H7 (cell line): ENCODE measurements around the gene SH3YL1. TPM values are rescaled to one million over a fixed set of nuclear protein-coding genes. Genes with fewer than 3 reads are reported as not detected.

Experiments
- DNase-seq: peaks from one replicate; pipeline ENCODE4 v3.0.0; 2012
- H3K27me3 ChIP-seq: 2 replicates; pipeline ENCODE4 v1.6.0; 2011; ENCODE audit warnings: mild to moderate bottlenecking, low read length; ENCODE audit not compliant: control insufficient read depth, insufficient read depth
- H3K36me3 ChIP-seq: replicated peaks from 2 replicates; pipeline ENCODE4 v1.5.1; 2011; ENCODE audit warnings: low read length; ENCODE audit not compliant: control insufficient read depth, insufficient read depth
- H3K4me3 ChIP-seq: 2 replicates; pipeline ENCODE4 v1.5.1; 2011; ENCODE audit warnings: low read depth, mild to moderate bottlenecking, control low read depth, low read length, moderate library complexity; ENCODE audit not compliant: insufficient read depth
- total RNA-seq: library from RNA; depleted of rRNA; stranded (reverse); fragments of >200 nt; shearing (Covaris generic); gene quantifications from 2 replicates; pipeline ENCODE4 v1.2.3, GENCODE V29; 2014

Gene SH3YL1
- total RNA-seq, 1 experiment from 2014 or later = 15.4 TPM

DNA sequence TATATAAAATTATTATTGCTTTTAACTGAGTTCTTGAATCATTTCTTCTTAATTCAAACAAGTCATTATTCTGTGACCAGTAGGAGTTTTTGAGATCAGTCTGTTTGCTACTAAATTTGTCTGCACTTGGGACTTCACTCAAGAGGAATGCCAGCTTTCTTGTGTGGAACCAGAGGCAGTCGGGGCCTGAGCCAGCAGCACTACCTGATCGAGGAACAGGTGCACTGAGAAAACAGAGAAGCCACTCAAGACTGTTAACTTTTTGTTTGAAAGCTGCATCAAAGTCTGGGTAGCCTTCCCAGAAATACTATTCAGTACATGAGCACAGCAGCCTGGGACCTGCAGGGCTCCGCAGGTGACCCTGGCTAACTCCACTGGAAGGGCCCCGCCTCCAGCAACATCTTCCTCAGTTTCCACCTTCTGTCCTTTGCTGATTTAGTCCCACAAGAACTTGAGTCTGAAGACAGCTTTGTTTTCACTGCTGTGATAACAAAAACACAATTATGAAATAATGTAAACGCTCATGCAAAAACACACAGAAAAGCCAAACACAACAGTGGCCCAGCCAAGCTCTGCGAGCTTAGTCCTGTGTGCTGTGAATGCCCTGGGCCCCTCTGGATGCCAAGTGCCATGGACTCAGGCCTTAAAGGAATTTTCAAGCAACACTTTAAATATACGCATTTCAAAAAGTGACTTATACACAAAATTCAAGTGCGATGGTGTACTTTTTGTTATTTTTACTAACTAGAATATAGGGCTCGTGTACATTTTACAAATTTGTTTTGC, 62.0 kb downstream of the SH3YL1 start:
- H3K36me3 ChIP-seq = no peaks in the 10 kb centered on the region
- no peaks in the 10 kb centered on the region for H3K27me3 ChIP-seq
- H3K4me3 ChIP-seq = no peak overlapping the region
- DNase-seq = no peak

DNA sequence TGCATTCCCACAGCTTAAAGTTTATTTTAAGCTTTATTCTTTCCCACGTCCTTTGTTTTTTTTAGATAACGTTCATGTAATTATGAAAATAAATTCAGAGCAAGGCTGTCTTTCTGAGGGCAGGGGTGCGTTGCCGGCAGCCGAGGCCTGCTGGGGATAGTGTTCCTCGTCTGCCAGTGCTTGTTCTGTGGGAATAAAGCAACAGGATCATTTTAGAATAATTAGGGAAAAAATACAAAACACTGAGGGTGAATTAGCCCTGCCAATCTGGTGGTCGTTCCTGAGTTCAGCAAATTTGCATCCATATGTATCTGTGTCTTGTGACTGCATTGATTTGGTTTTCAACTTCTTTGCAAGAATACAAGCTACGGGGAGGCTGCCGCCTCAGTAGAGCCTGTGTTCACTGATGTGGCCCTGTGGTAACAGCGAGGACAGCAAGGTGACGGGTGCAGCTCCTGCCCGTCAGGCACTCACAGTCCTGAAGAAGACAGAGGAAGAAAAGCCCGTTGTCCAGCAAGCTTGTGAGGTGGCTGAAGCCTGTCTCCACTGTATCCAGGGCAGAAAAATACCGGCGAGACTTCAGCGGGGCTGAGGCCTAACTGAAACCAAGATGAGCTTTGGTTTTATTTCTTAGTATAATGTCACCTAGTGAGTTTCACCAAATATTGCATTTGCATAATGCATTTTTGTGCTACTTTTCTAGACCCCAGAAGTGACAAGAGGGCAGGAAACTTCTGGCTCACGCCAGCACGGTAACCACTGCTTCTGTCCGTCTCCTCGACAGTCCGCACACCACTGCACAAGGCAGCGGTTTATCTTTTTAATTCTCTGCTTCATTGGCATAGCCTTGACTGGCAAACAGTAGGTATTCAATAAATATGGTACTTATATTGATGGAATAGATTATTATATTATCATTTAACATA, 64.5 kb downstream of the SH3YL1 start:
- Histone ChIP-seq H3K27me3 (no peaks in the 10 kb centered on the region), H3K4me3 (no peak overlapping the region), H3K36me3 (no peaks in the 10 kb centered on the region)
- DNase-seq = no peak

DNA sequence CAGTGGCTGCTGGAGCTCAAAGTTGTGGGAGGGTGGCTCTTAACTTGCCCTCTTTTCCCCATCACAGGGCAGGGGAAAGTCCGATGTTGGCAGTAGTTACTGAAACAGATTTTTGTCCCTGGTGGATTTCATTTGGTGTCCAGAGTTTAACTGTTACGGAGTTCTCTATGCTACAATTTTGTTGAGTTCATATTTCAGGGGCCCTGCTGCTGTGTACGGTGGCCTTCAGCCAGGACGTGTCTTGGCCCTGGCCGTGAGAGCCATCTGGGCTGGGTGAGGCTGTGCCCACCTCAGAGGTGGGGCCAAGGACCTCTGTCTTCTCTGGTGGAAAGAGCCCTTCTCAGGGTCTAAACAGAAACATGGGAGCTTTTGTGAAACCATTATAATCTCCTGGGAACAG, 67.4 kb downstream of the SH3YL1 start:
- no peak overlapping the region for H3K4me3 ChIP-seq
- no peaks in the 10 kb centered on the region for H3K36me3 ChIP-seq
- DNase-seq = no peak
- H3K27me3 ChIP-seq = no peaks in the 10 kb centered on the region

DNA sequence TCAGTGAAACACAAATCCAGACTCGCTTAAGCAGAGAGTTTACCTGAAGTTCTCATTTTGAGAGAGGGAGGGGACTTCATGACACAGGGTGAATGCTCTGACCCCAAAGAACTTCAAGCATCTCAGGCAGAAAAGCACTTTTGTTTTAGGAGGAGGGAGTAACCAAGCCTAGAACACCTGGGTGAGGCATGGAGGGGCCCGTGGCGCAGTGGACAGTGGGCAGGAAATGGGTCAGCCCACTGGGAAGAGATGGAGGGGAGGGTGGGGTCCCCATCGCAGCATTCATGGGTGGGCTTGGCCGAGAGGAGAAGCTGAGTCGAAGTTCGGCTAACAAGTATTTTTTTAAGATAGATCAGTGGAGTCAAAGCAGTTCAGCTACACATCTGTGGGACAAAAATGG, 67.9 kb downstream of the SH3YL1 start:
- H3K27me3 ChIP-seq = no peaks in the 10 kb centered on the region
- H3K36me3 ChIP-seq = no peaks in the 10 kb centered on the region
- no peak overlapping the region for H3K4me3 ChIP-seq
- no peak for DNase-seq

DNA sequence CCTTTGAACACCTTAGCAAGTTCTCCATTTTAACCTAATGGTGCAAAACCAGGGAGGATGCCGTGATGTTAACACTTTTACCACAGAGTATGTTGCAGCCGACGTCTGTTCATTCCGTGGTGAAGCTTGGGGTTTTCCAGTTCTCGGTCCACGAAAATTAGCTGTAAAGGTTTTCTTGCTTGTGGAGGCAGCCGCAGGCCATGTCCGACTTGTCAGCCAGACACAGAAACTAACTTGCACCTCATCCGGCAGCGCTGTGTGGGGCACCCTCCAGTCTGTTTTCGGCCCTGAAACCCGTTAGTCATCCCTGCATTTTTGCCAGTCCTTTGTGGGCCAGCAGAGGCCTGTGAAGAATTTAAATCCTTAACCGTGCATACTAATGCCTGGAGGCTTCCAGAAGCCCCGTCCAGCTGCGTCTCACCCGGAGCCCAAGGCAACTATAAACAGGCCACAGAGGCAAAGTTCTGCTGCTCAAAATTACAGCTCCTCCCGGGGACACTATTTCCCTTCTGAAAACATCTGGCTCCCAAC, 70.6 kb downstream of the SH3YL1 start:
- no peak overlapping the region for H3K4me3 ChIP-seq
- no peaks in the 10 kb centered on the region for H3K27me3 ChIP-seq
- DNase-seq = no peak
- no peaks in the 10 kb centered on the region for H3K36me3 ChIP-seq

DNA sequence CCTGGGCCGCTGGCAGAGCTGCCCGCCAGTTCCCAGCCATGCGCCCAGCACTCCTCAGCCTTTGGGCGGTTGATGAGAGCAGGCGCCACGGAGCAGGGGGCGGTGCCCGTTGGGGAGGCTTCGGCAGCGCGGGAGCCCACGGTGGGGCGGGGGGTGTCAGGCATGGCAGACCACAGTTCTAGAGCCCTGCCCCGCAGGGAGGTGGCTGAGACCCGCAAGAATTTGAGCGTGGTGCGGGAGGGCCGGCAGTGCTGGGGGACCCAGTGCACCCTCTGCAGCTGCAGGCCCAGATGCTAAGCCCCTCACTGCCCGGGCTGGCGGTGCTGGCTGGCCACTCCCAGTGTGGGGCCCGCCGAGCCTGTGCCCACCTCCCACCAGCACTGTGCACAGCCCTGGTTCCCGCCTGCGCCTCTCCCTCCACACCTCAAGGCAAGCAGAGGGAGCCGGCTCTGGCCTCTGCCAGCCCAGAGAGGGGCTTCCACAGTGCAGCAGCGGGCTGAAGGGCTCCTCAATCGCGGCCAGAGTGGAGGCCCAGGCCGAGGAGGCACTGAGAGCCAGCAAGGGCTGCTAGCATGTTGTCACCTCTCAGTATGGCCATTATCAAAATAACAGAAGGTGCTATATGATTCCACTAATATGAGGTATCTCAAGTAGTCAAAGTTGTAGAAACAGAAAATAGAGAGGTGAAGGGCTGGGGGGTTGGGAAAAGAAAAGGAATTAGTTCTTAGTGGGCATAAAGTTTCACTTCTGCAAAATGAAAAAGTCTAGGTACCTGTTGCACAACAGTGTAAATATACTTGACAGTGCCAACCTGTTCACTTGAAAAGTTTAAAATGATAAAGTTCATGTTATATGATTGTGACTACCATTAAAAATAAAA, 72.3 kb downstream of the SH3YL1 start:
- no peak for DNase-seq
- Histone ChIP-seq H3K27me3 (no peaks in the 10 kb centered on the region), H3K4me3 (no peak overlapping the region), H3K36me3 (no peaks in the 10 kb centered on the region)

DNA sequence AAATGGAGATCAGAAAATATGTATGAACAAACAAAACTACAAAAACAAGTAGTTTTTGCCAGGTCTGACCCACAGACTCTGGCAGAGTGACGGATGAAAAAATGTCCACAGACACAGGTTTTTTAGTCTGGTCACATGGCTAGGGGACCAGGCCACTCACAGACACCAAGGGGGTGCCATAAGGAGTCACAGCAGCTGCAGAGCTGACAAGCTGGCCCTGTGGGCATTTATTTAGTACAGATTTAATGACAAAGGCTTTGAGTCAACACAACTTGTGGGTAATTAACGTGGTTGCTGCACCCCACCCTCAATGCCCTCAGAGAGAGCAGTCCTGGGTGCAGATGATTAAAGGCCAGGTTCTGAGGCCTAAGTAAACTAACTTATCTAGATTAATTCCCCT, 76.0 kb downstream of the SH3YL1 start:
- Histone ChIP-seq H3K27me3 (no peaks in the 10 kb centered on the region), H3K4me3 (no peak overlapping the region), H3K36me3 (no peaks in the 10 kb centered on the region)
- DNase-seq = no peak

DNA sequence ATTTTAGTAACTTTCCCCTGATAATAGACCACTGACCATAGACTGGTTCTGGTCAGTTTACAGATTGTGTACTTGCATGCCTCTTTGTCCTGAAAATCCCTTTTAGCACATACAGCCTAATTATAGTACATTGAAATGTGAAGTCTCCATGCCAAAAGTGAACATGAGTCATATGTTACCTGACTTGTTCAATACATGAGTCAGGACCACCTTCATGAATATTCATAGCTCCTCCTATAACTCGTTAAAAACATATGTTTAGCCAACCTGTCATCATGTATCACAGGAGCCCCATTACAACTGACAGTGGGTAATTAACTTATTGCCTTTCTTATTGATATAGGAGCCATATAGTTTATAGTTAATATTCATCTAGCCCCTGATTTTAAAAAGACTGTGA, 78.6 kb downstream of the SH3YL1 start:
- no peak overlapping the region for H3K4me3 ChIP-seq
- DNase-seq = no peak

DNA sequence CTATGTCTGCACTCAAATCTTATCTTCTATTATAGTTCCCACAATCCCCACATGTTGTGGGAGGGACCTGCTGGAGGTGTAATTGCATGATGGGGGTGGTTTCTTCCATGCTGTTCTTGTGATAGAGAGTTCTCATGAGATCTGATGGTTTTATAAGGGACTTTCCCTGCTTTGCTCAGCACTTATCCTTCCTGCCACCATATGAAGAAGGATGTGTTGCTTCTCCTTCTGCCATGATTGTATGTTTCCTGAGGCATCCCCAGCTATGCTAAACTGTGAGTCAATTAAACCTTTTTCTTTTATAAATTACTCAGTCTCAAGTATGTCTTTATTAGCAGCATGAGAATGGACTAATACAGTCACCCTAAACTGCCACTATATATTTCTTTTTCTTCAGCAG, 79.1 kb downstream of the SH3YL1 start:
- Histone ChIP-seq H3K36me3 (no peaks in the 10 kb centered on the region), H3K4me3 (no peak overlapping the region), H3K27me3 (no peaks in the 10 kb centered on the region)
- DNase-seq = no peak

More for the DNA sequence above, 78.6 kb downstream of the SH3YL1 start:
- no peaks in the 10 kb centered on the region for H3K36me3 ChIP-seq
- no peaks in the 10 kb centered on the region for H3K27me3 ChIP-seq

DNA sequence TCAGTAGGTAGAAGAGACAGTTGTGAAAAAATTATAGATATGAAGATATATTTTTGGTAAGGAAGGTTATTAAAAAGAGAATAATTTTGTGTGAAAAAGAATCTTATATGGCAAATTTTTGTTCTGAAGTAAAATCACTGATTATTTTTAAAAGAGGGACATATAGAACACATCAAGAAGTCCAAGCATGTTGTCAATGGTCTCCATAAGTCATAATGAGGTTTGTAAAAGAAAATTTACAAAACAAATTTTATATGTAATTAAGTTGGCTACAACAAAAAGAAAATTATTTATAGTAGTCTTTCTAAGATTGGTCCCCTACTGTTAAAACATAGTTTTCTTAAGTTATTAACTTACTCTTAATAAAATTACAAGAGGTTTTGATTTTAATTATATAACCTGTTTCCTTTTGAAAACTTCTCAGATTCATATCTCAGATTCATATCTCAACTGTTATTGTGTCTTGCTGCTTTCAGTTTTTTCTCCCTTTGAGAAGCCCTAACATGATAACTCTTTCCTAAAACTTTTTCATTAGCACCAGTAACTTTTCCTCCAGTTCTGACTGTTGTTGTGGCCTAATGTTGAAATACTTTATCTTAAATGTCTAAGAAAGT, 81.2 kb downstream of the SH3YL1 start:
- Histone ChIP-seq H3K4me3 (no peak overlapping the region), H3K36me3 (no peaks in the 10 kb centered on the region), H3K27me3 (no peaks in the 10 kb centered on the region)
- no peak for DNase-seq

DNA sequence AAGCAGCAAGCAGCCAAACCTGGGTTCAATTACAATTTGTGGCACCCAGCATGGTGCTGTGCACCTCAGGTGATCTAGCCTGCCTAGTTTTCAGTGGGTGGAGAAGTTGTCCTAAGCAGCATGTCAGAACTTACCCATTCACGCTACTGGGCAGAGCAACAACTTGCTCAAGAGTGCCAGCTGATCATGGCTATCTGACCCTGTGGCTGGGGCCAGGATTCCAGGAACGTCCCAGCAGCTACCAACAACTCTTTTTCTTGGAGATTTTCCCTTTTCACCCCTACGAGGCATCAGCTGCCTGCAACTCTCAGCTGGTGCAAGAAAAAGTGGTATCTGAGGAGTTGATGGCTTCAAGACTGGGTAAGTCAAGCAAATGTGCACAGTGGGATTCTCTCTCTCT, 83.5 kb downstream of the SH3YL1 start:
- DNase-seq = no peak
- H3K27me3 ChIP-seq = no peaks in the 10 kb centered on the region
- H3K4me3 ChIP-seq = no peak overlapping the region
- no peaks in the 10 kb centered on the region for H3K36me3 ChIP-seq

DNA sequence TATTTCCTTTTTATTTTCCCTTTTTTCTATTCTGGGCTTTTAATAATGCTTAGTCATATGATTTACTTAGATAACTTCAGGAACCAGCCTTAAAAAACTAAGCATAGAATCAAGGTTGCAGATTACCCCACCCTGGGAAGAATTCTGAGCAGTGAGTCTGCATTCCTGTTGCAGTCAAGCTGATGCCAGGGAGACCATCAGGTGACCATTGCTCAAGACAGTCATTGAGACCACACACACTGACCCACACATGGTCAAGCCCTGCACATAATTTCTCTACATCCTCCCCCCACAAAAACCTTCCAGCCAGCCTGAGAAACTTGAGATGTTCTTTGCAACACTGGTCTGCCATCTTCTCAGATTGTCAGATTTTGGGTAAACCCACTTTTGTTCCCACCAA, 83.9 kb downstream of the SH3YL1 start:
- H3K4me3 ChIP-seq = no peak overlapping the region
- no peak for DNase-seq
- H3K27me3 ChIP-seq = no peaks in the 10 kb centered on the region
- no peaks in the 10 kb centered on the region for H3K36me3 ChIP-seq

DNA sequence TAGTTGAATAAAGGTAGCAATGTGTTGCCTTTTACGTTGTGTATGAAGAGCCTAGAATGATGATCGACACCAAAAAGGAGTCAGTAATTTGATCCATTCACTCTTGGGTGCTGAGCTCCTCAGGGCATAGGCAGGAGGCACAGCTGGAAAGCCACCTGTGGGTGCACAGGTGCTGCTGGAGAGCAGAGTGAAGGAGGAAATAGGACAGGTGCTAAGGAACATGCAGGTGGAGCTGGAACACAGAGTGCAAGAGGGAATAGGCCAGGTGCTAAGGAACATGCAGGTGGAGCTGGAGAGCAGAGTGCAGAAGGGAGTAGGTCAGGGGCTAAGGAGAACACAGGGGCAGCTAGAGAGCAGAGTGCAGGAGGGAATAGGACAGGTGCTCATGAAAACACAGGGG, 86.1 kb downstream of the SH3YL1 start:
- H3K36me3 ChIP-seq = no peaks in the 10 kb centered on the region
- no peak overlapping the region for H3K4me3 ChIP-seq
- no peak for DNase-seq
- no peaks in the 10 kb centered on the region for H3K27me3 ChIP-seq

DNA sequence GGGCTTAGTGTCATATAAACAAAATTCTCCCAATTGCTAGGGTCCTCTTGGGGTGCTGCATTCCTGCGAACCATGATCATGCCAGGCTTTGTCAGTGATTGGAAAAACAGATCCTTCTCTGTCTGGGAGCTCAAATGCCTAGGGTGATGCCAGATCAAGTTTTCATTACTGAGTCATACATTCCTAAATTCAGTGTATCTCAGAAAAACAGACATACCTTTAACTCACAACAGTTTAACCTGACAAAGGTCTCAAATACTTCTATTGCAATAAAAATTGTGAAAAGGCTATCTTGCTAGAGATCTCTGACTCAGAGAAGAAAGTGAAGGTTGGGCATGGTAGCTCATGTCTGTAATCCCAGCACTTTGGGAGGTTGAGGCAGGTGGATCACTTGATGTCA, 86.9 kb downstream of the SH3YL1 start:
- Histone ChIP-seq H3K36me3 (no peaks in the 10 kb centered on the region), H3K27me3 (no peaks in the 10 kb centered on the region), H3K4me3 (no peak overlapping the region)
- DNase-seq = no peak
